ENCODE data around the gene THRB.
"Not testable (repeated sequence)": the region's sequence is repeated elsewhere in the genome, so short reads cannot be mapped to it uniquely, and the experiment has no call there.

The THRB gene

GRCh38 chr3:24400015-24400414 is 94.6 kb downstream of the THRB start:
- no peak for DNase-seq
- H3K9me3 ChIP-seq (ENCODE audit: control insufficient read depth, low read length), result no peaks in the 10 kb centered on the region
- H3K4me3 ChIP-seq (ENCODE audit: insufficient read depth, low read depth, low read length, poor library complexity, severe bottlenecking), result no peak overlapping the region
- H3K4me1 ChIP-seq (ENCODE audit: control insufficient read depth, insufficient read depth, low read length, poor library complexity, severe bottlenecking), result no peaks in the 10 kb centered on the region
- H3K27me3 ChIP-seq (replicated peaks; ENCODE audit: control insufficient read depth, insufficient read depth, low read length, poor library complexity, severe bottlenecking), result no peaks in the 10 kb centered on the region
- no peaks in the 10 kb centered on the region for H3K36me3 ChIP-seq (ENCODE audit: control insufficient read depth, insufficient read depth, low read length)
- no peak overlapping the region for H3K27ac ChIP-seq (ENCODE audit: insufficient read depth, low read length, poor library complexity, severe bottlenecking)

- no peak overlapping the region for H3K27ac ChIP-seq (ENCODE audit: insufficient read depth, low read length, poor library complexity, severe bottlenecking)
- no peak for DNase-seq
- no peaks in the 10 kb centered on the region for H3K4me1 ChIP-seq (ENCODE audit: control insufficient read depth, insufficient read depth, low read length, poor library complexity, severe bottlenecking)
- no peaks in the 10 kb centered on the region for H3K36me3 ChIP-seq (ENCODE audit: control insufficient read depth, insufficient read depth, low read length)
- H3K27me3 ChIP-seq (replicated peaks; ENCODE audit: control insufficient read depth, insufficient read depth, low read length, poor library complexity, severe bottlenecking), result no peaks in the 10 kb centered on the region
- no peaks in the 10 kb centered on the region for H3K9me3 ChIP-seq (ENCODE audit: control insufficient read depth, low read length)
- H3K4me3 ChIP-seq (ENCODE audit: insufficient read depth, low read depth, low read length, poor library complexity, severe bottlenecking), result no peak overlapping the region
Measured at GRCh38 chr3:24399614-24400013, 95.0 kb downstream of the THRB start.

GRCh38 chr3:24398712-24399111 is 95.9 kb downstream of the THRB start:
- H3K4me1 ChIP-seq (ENCODE audit: control insufficient read depth, insufficient read depth, low read length, poor library complexity, severe bottlenecking); DNase-seq; H3K27me3 ChIP-seq (replicated peaks; ENCODE audit: control insufficient read depth, insufficient read depth, low read length, poor library complexity, severe bottlenecking): not testable (repeated sequence)

GRCh38 chr3:24396338-24396737 is 98.3 kb downstream of the THRB start:
- Histone ChIP-seq H3K36me3 (ENCODE audit: control insufficient read depth, insufficient read depth, low read length) (no peaks in the 10 kb centered on the region), H3K9me3 (ENCODE audit: control insufficient read depth, low read length) (no peaks in the 10 kb centered on the region), H3K4me1 (ENCODE audit: control insufficient read depth, insufficient read depth, low read length, poor library complexity, severe bottlenecking) (no peaks in the 10 kb centered on the region), H3K27ac (ENCODE audit: insufficient read depth, low read length, poor library complexity, severe bottlenecking) (no peak overlapping the region), H3K4me3 (ENCODE audit: insufficient read depth, low read depth, low read length, poor library complexity, severe bottlenecking) (no peak overlapping the region), H3K27me3 (replicated peaks; ENCODE audit: control insufficient read depth, insufficient read depth, low read length, poor library complexity, severe bottlenecking) (no peaks in the 10 kb centered on the region)
- DNase-seq, result no peak

More at GRCh38 chr3:24398712-24399111, 95.9 kb downstream of the THRB start:
- not testable (repeated sequence) for H3K4me3 ChIP-seq (ENCODE audit: insufficient read depth, low read depth, low read length, poor library complexity, severe bottlenecking); H3K36me3 ChIP-seq (ENCODE audit: control insufficient read depth, insufficient read depth, low read length); H3K9me3 ChIP-seq (ENCODE audit: control insufficient read depth, low read length); H3K27ac ChIP-seq (ENCODE audit: insufficient read depth, low read length, poor library complexity, severe bottlenecking)

GRCh38 chr3:24394754-24395153 is 99.9 kb downstream of the THRB start:
- H3K27ac ChIP-seq (ENCODE audit: insufficient read depth, low read length, poor library complexity, severe bottlenecking), result no peak overlapping the region
- no peaks in the 10 kb centered on the region for H3K27me3 ChIP-seq (replicated peaks; ENCODE audit: control insufficient read depth, insufficient read depth, low read length, poor library complexity, severe bottlenecking)
- H3K4me3 ChIP-seq (ENCODE audit: insufficient read depth, low read depth, low read length, poor library complexity, severe bottlenecking), result no peak overlapping the region
- no peaks in the 10 kb centered on the region for H3K36me3 ChIP-seq (ENCODE audit: control insufficient read depth, insufficient read depth, low read length)
- H3K4me1 ChIP-seq (ENCODE audit: control insufficient read depth, insufficient read depth, low read length, poor library complexity, severe bottlenecking), result no peaks in the 10 kb centered on the region
- no peaks in the 10 kb centered on the region for H3K9me3 ChIP-seq (ENCODE audit: control insufficient read depth, low read length)
- no peak for DNase-seq

- no peak for DNase-seq
- Histone ChIP-seq H3K36me3 (ENCODE audit: control insufficient read depth, insufficient read depth, low read length) (no peaks in the 10 kb centered on the region), H3K4me1 (ENCODE audit: control insufficient read depth, insufficient read depth, low read length, poor library complexity, severe bottlenecking) (no peaks in the 10 kb centered on the region), H3K4me3 (ENCODE audit: insufficient read depth, low read depth, low read length, poor library complexity, severe bottlenecking) (no peak overlapping the region), H3K9me3 (ENCODE audit: control insufficient read depth, low read length) (no peaks in the 10 kb centered on the region), H3K27me3 (replicated peaks; ENCODE audit: control insufficient read depth, insufficient read depth, low read length, poor library complexity, severe bottlenecking) (no peaks in the 10 kb centered on the region), H3K27ac (ENCODE audit: insufficient read depth, low read length, poor library complexity, severe bottlenecking) (no peak overlapping the region)
Measured at GRCh38 chr3:24393316-24393715, 101.3 kb downstream of the THRB start.

GRCh38 chr3:24390169-24391130 is 104.2 kb downstream of the THRB start:
- no peak for DNase-seq
- no peaks in the 10 kb centered on the region for H3K27me3 ChIP-seq (replicated peaks; ENCODE audit: control insufficient read depth, insufficient read depth, low read length, poor library complexity, severe bottlenecking)
- no peaks in the 10 kb centered on the region for H3K9me3 ChIP-seq (ENCODE audit: control insufficient read depth, low read length)
- no peak overlapping the region for H3K27ac ChIP-seq (ENCODE audit: insufficient read depth, low read length, poor library complexity, severe bottlenecking)
- H3K4me3 ChIP-seq (ENCODE audit: insufficient read depth, low read depth, low read length, poor library complexity, severe bottlenecking), result no peak overlapping the region
- H3K36me3 ChIP-seq (ENCODE audit: control insufficient read depth, insufficient read depth, low read length), result no peaks in the 10 kb centered on the region
- H3K4me1 ChIP-seq (ENCODE audit: control insufficient read depth, insufficient read depth, low read length, poor library complexity, severe bottlenecking), result no peaks in the 10 kb centered on the region

- Histone ChIP-seq H3K4me3 (ENCODE audit: insufficient read depth, low read depth, low read length, poor library complexity, severe bottlenecking) (no peak overlapping the region), H3K27ac (ENCODE audit: insufficient read depth, low read length, poor library complexity, severe bottlenecking) (no peak overlapping the region)
- DNase-seq, result no peak
Measured at GRCh38 chr3:24389108-24390090, 105.3 kb downstream of the THRB start.

GRCh38 chr3:24388611-24389010 is 106.0 kb downstream of the THRB start:
- Histone ChIP-seq H3K4me3 (ENCODE audit: insufficient read depth, low read depth, low read length, poor library complexity, severe bottlenecking) (no peak overlapping the region), H3K9me3 (ENCODE audit: control insufficient read depth, low read length) (no peaks in the 10 kb centered on the region), H3K4me1 (ENCODE audit: control insufficient read depth, insufficient read depth, low read length, poor library complexity, severe bottlenecking) (no peaks in the 10 kb centered on the region), H3K27me3 (replicated peaks; ENCODE audit: control insufficient read depth, insufficient read depth, low read length, poor library complexity, severe bottlenecking) (no peaks in the 10 kb centered on the region), H3K27ac (ENCODE audit: insufficient read depth, low read length, poor library complexity, severe bottlenecking) (no peak overlapping the region), H3K36me3 (ENCODE audit: control insufficient read depth, insufficient read depth, low read length) (no peaks in the 10 kb centered on the region)
- no peak for DNase-seq

More at GRCh38 chr3:24389108-24390090, 105.3 kb downstream of the THRB start:
- Histone ChIP-seq H3K27me3 (replicated peaks; ENCODE audit: control insufficient read depth, insufficient read depth, low read length, poor library complexity, severe bottlenecking) (no peaks in the 10 kb centered on the region), H3K4me1 (ENCODE audit: control insufficient read depth, insufficient read depth, low read length, poor library complexity, severe bottlenecking) (no peaks in the 10 kb centered on the region), H3K36me3 (ENCODE audit: control insufficient read depth, insufficient read depth, low read length) (no peaks in the 10 kb centered on the region), H3K9me3 (ENCODE audit: control insufficient read depth, low read length) (no peaks in the 10 kb centered on the region)

Data from effector memory CD4-positive, alpha-beta T cell (primary cell).